ES-I3 (cell line): Measurements from ENCODE around the gene CCL1.

Experiments
- H3K36me3 ChIP-seq: 2 replicates; pipeline ENCODE4 v1.6.1; 2013; ENCODE audit warnings: mild to moderate bottlenecking, low read length, control low read depth, moderate library complexity; ENCODE audit not compliant: insufficient read depth
- H3K4me1 ChIP-seq: 2 replicates; pipeline ENCODE4 v1.6.1; 2013; ENCODE audit warnings: mild to moderate bottlenecking, control low read depth, low read length; ENCODE audit not compliant: insufficient read depth
- H3K9ac ChIP-seq: 2 replicates; pipeline ENCODE4 v1.6.1; 2013; ENCODE audit warnings: low read depth, mild to moderate bottlenecking, low read length, moderate library complexity
- H3K9me3 ChIP-seq: 2 replicates; pipeline ENCODE4 v1.6.1; 2013; ENCODE audit warnings: mild to moderate bottlenecking, low read length, moderate library complexity; ENCODE audit not compliant: control insufficient read depth, insufficient read depth

The CCL1 gene

GRCh38 chr17:34314279-34314678, 48.8 kb downstream of the CCL1 start:
- H3K4me1 ChIP-seq: no peaks in the 10 kb centered on the region

GRCh38 chr17:34313164-34313563, 49.9 kb downstream of the CCL1 start:
- Histone ChIP-seq H3K4me1 (no peaks in the 10 kb centered on the region), H3K9ac (no peak overlapping the region), H3K9me3 (no peaks in the 10 kb centered on the region), H3K36me3 (no peaks in the 10 kb centered on the region)

More at GRCh38 chr17:34314279-34314678, 48.8 kb downstream of the CCL1 start:
- Histone ChIP-seq H3K9ac (no peak overlapping the region), H3K36me3 (no peaks in the 10 kb centered on the region), H3K9me3 (no peaks in the 10 kb centered on the region)

DNA sequence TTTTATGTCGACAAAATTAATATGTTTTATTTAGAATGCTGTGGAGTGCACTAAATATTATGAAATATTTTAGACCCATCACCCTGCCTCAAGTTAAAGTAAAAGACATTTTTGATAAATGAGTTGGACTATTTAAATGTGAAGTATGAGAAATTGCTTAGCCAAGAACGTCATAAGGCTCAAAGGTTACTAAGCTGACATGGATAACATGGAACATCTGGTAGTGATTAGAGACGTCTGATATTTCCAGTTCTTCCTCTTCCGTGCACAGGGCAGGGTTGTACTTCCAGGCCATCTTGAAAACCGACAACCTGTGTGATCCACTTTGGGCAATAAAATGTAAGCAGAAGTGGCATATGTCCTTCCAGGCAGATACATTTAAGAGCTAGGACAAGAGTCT, 51.0 kb downstream of the CCL1 start:
- Histone ChIP-seq H3K9me3 (no peaks in the 10 kb centered on the region), H3K36me3 (no peaks in the 10 kb centered on the region), H3K4me1 (no peaks in the 10 kb centered on the region), H3K9ac (no peak overlapping the region)

DNA sequence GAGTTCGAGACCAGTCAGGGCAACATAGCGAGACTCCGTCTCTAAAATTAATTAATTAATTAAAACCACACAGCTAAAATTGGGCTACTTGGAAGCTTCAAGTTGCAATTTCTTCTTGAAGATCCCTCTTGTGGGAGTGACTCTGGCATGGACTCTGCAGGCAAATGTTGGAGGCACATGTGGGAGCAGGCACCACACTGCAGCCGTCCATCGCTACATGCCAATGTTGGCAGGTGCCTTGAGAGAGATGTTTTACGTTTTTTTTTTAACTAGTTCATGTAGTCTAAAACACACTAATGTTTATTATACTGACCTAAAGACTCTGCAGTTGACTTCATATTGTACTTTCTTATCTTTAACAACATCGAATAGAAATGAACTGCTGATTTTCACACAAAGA, 51.7 kb downstream of the CCL1 start:
- Histone ChIP-seq H3K9me3 (no peaks in the 10 kb centered on the region), H3K9ac (no peak overlapping the region), H3K36me3 (no peaks in the 10 kb centered on the region), H3K4me1 (peaks cover under 1% of the 10 kb centered on the region; the same call in 1 of the 2 replicates)
